IPS-NIHi7 (cell line): ENCODE results near the gene FES.

Source experiments
- DNase-seq: peaks from one replicate; pipeline ENCODE4 v3.0.0; 2012; ENCODE audit warnings: mixed read lengths; ENCODE audit errors: extremely low spot score

Gene FES

GRCh38 chr15:90876046-90876445, 8.3 kb upstream of the FES start:
- no peak for DNase-seq

GRCh38 chr15:90876512-90877170, 7.7 kb upstream of the FES start:
- DNase-seq = no peak

DNA sequence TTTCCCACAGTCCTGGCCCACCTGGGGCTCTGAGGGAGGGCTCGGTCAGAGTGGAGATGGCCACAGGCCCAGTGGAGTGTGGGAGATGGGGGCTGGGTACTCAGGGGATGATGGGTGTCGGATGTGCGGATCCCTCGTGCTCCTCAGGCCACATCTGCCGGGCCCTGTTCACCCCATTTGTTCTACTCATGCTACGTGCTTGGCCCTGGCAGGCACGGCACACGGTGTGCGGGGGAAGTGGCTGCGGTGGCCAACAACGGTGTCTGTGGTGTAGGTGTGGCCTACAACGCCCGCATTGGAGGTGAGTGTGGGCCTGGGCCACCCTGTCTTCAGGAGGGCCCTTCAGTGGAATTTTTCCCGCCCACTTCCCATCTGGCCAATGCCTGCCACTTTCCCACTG, 7.0 kb upstream of the FES start:
- DNase-seq = no peak

GRCh38 chr15:90877996-90878395, 6.3 kb upstream of the FES start:
- no peak for DNase-seq

GRCh38 chr15:90878660-90879059, 5.6 kb upstream of the FES start:
- no peak for DNase-seq

GRCh38 chr15:90879730-90880366, 4.5 kb upstream of the FES start:
- no peak for DNase-seq

- DNase-seq = no peak
These were observed 3.7 kb upstream of the FES start for GRCh38 chr15:90880381-90881145.

DNA sequence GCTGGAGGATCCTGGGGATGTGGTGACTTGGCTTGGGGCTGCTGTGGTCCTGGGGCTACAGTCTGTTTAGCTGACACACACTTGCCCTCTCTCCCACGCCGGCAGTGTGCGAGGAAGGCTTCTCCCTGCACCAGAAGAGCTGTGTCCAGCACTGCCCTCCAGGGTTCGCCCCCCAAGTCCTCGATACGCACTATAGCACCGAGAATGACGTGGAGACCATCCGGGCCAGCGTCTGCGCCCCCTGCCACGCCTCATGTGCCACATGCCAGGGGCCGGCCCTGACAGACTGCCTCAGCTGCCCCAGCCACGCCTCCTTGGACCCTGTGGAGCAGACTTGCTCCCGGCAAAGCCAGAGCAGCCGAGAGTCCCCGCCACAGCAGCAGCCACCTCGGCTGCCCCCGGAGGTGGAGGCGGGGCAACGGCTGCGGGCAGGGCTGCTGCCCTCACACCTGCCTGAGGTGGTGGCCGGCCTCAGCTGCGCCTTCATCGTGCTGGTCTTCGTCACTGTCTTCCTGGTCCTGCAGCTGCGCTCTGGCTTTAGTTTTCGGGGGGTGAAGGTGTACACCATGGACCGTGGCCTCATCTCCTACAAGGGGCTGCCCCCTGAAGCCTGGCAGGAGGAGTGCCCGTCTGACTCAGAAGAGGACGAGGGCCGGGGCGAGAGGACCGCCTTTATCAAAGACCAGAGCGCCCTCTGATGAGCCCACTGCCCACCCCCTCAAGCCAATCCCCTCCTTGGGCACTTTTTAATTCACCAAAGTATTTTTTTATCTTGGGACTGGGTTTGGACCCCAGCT, 2.9 kb upstream of the FES start:
- no peak for DNase-seq

DNA sequence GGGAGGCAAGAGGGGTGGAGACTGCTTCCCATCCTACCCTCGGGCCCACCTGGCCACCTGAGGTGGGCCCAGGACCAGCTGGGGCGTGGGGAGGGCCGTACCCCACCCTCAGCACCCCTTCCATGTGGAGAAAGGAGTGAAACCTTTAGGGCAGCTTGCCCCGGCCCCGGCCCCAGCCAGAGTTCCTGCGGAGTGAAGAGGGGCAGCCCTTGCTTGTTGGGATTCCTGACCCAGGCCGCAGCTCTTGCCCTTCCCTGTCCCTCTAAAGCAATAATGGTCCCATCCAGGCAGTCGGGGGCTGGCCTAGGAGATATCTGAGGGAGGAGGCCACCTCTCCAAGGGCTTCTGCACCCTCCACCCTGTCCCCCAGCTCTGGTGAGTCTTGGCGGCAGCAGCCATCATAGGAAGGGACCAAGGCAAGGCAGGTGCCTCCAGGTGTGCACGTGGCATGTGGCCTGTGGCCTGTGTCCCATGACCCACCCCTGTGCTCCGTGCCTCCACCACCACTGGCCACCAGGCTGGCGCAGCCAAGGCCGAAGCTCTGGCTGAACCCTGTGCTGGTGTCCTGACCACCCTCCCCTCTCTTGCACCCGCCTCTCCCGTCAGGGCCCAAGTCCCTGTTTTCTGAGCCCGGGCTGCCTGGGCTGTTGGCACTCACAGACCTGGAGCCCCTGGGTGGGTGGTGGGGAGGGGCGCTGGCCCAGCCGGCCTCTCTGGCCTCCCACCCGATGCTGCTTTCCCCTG, 2.2 kb upstream of the FES start:
- DNase-seq = no peak

GRCh38 chr15:90882781-90883525, 1.4 kb upstream of the FES start:
- DNase-seq = no peak

DNA sequence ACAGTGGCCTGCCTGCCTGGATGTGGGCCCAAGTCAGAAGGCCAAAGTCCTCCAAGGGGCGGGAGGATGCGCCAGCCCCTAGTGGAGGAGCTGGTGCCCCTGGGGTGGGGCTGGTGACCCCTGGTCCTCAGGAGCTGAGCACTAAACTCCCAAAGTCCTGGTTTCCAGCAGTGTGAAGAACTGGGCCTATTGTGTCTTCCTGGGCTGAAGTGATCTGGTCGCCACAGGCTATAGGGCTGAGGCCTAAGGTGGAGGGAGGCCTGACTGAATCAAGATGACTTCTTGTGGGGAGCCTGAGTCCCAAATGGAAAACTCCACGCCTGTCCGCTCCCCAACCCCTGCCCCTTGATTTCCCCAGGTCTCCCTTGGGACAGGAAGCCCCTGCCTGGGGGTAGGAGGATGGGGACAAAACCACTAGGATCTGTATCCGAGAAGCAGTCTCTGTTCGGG, 753 bp upstream of the FES start:
- no peak for DNase-seq

GRCh38 chr15:90884719-90885431, 571 bp downstream of the FES start:
- DNase-seq = no peak

GRCh38 chr15:90885432-90886290, 1.4 kb downstream of the FES start:
- DNase-seq = peak; percentile 82

DNA sequence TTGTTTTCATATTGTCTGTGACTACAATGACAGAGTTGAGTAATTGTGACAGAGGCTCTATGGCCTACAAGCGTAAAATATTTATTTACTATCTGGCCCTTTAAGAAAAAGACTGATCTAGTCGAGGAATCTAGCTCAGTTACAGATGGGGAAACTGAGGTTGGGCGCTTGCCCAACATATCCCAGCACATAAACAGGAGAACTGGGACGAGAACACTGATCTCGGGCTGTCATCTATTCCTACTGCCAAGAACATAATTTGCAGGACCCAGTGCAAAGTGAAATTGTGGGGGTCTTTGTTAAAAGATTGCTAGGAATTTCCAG, 1.9 kb downstream of the FES start:
- no peak for DNase-seq

DNA sequence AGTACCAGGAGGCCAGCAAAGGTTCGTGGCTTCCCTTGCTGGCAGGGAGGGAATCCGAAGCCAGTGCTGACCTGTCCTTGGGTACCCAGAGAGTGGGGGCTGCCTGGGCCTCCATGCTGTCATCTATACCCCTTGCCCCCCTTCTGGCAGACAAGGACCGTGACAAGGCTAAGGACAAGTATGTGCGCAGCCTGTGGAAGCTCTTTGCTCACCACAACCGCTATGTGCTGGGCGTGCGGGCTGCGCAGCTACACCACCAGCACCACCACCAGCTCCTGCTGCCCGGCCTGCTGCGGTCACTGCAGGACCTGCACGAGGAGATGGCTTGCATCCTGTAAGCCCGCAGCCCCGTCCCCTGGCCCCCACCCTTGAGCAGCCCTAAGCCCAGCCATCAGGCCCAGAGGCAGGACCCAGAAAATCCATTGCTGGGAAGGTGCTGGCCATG, 2.8 kb downstream of the FES start:
- DNase-seq = no peak

- no peak for DNase-seq
These were observed 5.0 kb downstream of the FES start for GRCh38 chr15:90889313-90889730.

DNA sequence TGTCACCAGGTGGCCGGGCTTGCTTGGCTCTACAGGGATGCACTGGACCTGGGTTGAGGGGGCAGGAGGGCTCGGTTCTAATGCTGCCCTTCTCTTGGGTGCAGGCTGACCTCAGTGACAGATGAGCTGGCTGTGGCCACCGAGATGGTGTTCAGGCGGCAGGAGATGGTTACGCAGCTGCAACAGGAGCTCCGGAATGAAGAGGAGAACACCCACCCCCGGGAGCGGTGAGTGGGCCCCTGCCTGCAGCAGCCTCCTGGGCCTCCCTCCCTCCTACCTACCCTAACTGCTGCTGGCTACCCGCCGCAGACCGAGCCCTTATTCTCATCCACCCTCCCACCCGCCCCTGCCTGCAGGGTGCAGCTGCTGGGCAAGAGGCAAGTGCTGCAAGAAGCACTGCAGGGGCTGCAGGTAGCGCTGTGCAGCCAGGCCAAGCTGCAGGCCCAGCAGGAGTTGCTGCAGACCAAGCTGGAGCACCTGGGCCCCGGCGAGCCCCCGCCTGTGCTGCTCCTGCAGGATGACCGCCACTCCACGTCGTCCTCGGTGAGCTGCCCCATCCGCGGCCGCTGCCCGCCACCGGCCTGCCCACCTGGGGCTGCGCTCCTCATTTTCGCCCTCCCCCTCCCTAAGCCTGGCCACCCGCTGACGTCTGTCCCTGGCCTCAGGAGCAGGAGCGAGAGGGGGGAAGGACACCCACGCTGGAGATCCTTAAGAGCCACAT, 5.6 kb downstream of the FES start:
- no peak for DNase-seq

GRCh38 chr15:90890839-90891238, 6.5 kb downstream of the FES start:
- no peak for DNase-seq
